HUES6 (cell line): ENCODE data around the gene VPS18.

Experiments
- H3K27ac ChIP-seq: 2 replicates; pipeline ENCODE4 v1.7.0; 2013; ENCODE audit warnings: low read depth, mild to moderate bottlenecking, low read length, inconsistent platforms
- H3K27me3 ChIP-seq: 2 replicates; pipeline ENCODE4 v1.6.1; 2013; ENCODE audit warnings: low read length; ENCODE audit not compliant: control insufficient read depth, insufficient read depth
- H3K36me3 ChIP-seq: 2 replicates; pipeline ENCODE4 v1.6.1; 2013; ENCODE audit warnings: low read length; ENCODE audit not compliant: control insufficient read depth, insufficient read depth
- H3K4me1 ChIP-seq: 2 replicates; pipeline ENCODE4 v1.6.1; 2013; ENCODE audit warnings: low read length; ENCODE audit not compliant: control insufficient read depth, insufficient read depth
- H3K4me3 ChIP-seq: 2 replicates; pipeline ENCODE4 v1.5.1; 2013; ENCODE audit warnings: low read depth, low read length
- H3K9ac ChIP-seq: one replicate; pipeline ENCODE4 v1.6.1; 2013; ENCODE audit warnings: mild to moderate bottlenecking, low read length
- H3K9me3 ChIP-seq: 2 replicates; pipeline ENCODE4 v1.6.1; 2013; ENCODE audit warnings: low read depth, low read length; ENCODE audit not compliant: control insufficient read depth, insufficient read depth

VPS18 gene

DNA sequence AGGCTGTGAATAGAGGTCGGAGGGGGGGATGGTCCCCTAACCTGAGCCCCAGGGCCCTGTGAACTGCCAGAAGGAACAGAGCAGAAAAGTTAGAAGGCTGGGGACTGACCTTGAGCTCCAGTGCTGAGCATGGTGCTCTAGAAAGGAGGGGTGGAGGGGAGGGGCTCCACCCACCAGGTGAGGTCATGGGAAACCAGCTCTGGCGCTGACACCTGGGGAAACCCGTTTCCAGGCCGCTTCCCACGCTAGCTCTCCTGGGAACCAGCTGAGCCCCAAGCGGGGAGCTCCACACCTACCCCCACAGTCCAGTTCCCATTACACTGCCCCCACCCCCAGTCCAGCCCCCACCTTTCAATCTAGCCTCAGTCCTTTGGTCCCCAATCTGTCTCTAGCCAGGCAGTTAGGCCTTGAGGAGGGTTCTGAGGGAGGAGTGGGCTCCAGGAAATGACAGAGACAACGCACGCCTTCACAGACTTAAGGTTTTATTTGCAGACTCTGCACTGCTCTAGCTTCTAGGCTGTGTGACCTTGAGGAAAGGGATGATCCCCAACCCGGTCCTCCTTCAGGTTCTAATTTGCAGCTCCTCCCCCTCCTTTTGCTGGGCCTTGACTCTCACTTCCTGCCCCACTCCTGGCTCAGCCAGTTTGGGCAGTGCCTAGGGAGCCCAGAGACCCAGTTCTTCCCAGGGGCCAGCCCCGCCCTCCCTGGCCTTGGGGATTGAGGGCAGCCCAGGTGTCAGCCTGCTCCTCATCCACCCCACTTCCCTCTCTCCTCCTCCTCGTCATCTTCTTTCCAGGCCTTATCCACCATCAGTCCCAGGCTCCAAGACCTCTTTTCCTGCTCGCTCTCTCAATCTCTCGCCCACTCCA, 22.3 kb upstream of the VPS18 start:
- Histone ChIP-seq H3K27ac (no peak overlapping the region), H3K4me1 (peaks cover 26% of the 10 kb centered on the region), H3K9me3 (no peaks in the 10 kb centered on the region), H3K36me3 (no peaks in the 10 kb centered on the region), H3K9ac (no peak overlapping the region), H3K4me3 (no peak overlapping the region), H3K27me3 (peaks cover 13% of the 10 kb centered on the region)

DNA sequence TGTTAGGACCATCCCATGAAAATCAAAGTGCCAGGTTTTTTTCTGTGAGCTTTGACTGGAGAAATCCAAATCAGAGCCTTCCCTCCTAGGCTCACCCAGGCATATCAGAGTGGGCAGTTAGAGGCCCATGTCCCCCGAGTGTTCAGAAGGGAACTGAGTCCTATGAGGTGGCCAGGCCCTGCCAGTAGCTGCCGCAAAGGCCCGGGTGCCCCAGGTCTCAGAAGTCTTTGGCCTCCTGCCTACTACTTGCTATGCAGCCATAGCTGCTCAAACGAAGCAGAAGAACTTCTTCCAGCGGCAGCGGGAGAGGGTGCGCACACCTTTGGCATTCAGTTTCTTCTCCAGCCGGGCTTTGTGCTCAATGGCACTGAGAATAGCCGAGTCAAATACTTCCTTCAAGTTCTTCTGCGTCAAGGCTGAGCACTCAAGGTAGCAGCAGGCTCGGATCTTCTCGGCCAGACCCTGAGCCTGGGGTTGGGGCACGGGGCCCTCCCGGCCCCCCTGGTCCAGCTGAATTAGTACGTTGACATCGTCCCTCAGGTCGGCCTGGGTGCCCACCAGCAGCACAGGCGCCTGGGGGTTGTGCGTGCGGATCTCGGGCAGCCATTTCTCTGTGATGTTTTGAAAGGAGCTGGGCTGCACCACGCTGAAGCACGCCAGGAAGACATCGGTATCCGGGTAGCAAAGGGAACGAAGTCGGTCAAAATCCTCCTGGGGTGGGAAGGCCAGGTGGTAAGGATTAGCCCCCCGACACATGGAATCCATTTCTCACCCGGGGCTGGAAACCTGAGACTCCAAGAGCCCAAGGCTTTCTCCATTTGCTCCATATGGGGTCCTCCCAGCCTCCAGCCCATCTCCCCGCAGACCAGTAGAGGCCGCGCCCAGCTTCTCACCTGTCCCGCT, 21.2 kb upstream of the VPS18 start:
- Histone ChIP-seq H3K27ac (no peak overlapping the region), H3K4me3 (peak overlapping the region; percentile 92)

DNA sequence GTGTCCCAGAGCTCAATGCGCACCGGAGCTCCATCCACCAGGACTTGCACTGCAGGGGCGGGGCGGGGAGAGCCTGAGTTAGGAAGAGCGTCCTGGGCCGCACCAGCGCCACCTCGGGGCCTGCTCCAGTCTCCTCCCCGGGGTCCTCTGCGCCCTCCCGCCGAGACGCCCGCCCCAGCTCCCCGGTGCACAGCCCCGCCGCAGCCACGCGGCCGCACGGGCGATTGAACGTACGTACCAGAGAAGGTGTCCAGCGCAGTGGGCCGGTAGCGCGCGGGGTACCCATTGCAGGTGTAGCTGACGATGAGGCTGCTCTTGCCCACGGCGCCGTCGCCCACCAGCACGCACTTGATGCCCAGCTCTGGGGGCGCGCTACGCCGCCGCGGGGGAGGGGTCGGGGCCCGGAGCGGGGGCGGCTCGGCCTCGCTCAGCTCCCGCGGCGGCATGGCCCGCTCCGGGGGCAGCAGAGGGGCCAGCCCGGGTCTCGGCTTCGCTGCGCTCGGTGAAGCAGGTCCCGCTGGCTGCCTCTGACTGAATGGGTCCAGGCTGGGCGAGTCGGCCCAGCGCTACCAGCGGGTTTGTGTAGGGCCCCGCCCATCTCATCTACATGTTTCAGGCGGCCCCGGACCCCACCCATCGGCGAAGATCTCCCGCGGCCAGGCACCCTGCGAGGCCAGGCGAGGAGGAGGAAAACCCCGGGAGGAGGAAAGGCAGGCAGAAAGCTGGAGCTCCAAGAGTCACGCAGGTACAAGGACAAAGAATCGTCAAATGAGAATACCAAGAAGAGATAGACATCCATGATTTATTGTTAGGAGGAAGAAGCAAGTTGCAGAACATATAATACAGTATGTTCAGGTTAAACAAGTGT, 20.3 kb upstream of the VPS18 start, which contains the start of gene RHOV:
TSS of gene RHOV (minus strand) at position 541 of the 868 bp plus-strand sequence. CDS start at position 446, 95 bp downstream.
- no peaks in the 10 kb centered on the region for H3K9me3 ChIP-seq
- peak within 1 kb of the TSS; percentile 92 for H3K4me3 ChIP-seq
- H3K27ac ChIP-seq = 0 out of 2 replicates have a peak within 1 kb of the TSS, but pooled peaks have one; percentile 26
- no peaks in the 10 kb centered on the region for H3K36me3 ChIP-seq
- H3K27me3 ChIP-seq = peaks cover 13% of the 10 kb centered on the region
- peak within 1 kb of the TSS; percentile 42 for H3K9ac ChIP-seq
- H3K4me1 ChIP-seq = peaks cover 32% of the 10 kb centered on the region

More for the DNA sequence above, 21.2 kb upstream of the VPS18 start:
- H3K27me3 ChIP-seq = peaks cover 13% of the 10 kb centered on the region
- H3K9me3 ChIP-seq = no peaks in the 10 kb centered on the region
- H3K4me1 ChIP-seq = peaks cover 26% of the 10 kb centered on the region
- H3K36me3 ChIP-seq = no peaks in the 10 kb centered on the region
- no peak overlapping the region for H3K9ac ChIP-seq

DNA sequence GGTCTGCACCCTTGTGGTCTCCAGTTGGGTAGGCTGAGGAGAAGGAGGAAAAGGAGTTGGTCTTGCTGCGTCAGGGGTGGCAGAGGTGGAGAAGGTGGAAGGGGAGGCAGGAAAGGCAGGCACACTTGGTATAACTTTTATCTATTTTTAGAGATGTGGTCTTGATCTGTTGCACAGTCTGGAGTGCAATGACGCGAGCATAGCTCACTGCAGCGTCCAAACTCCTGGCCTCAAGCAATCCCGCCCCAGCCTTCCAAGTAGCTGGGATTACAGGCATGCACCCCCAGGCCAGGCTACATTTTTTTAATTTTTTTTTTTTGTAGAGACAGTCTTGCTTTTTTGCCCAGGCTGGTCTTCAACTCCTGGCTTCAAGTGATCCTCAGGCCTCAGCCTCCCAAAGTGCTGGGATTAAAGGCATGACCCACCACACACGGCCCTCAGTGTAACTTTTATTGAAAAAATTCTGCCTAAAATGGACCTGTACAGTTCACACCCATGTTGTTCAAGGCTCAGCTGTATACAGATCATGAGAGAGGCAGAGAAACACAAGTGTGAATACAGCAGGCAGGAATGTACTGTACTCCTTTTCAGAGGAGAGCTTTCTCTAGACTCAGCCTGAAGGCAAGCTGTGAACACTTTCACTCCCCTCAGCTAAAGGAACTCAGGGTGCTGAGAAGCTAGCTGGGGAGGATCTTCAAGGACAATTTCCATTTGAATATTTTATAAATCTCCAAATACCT, 18.1 kb upstream of the VPS18 start:
- Histone ChIP-seq H3K4me1 (peaks cover 33% of the 10 kb centered on the region), H3K36me3 (no peaks in the 10 kb centered on the region)

DNA sequence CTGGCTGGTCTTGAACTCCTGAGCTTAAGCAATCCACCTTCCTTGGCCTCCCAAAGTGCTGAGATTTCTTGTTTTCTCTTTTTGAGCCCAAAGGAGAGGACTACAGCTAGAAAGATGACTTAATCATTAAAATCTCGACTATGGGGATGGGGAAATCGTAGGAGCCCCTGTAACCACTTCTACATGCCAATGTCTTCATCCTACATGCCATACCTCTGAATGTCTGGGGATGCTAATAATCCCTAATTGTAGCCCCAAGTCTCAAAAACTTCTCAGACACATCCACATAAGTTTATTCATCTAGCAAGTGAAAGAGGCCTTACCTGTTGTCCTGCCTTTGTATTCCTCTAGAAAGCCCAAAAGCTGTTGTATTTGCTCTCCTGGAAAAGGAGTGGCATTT, 16.6 kb upstream of the VPS18 start:
- H3K36me3 ChIP-seq = no peaks in the 10 kb centered on the region
- H3K4me3 ChIP-seq = no peak overlapping the region
- H3K27me3 ChIP-seq = peaks cover 13% of the 10 kb centered on the region
- H3K27ac ChIP-seq = no peak overlapping the region
- no peak overlapping the region for H3K9ac ChIP-seq
- H3K9me3 ChIP-seq = no peaks in the 10 kb centered on the region; the same call in 1 of the 2 replicates
- peaks cover 18% of the 10 kb centered on the region for H3K4me1 ChIP-seq

More for the DNA sequence above, 18.1 kb upstream of the VPS18 start:
- peaks cover 13% of the 10 kb centered on the region for H3K27me3 ChIP-seq
- H3K9me3 ChIP-seq = no peaks in the 10 kb centered on the region
- H3K4me3 ChIP-seq = no peak overlapping the region
- H3K9ac ChIP-seq = no peak overlapping the region
- no peak overlapping the region for H3K27ac ChIP-seq

DNA sequence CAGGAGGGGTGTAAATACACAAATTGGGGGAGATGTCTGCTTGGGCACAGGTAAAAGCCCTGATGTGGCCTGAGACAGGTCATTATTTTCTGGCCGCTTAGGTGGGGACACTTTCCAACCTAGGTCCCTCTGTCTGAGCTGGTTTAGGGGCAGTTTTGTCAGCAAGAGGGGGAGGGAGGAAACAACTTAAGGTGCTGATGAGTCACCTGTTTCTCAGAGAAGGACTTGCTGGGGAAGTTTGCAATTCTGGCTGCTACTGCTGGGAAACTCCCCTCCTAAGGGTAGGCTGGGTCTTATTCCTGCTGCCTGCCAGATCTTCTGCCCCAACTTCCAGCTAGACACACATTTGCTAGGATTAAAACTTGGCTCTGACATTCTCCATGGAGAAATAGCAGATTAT, 15.5 kb upstream of the VPS18 start:
- no peaks in the 10 kb centered on the region for H3K36me3 ChIP-seq
- no peak overlapping the region for H3K27ac ChIP-seq
- H3K4me1 ChIP-seq = peaks cover 9% of the 10 kb centered on the region
- no peak overlapping the region for H3K9ac ChIP-seq
- H3K9me3 ChIP-seq = peaks cover 4% of the 10 kb centered on the region; the same call in 1 of the 2 replicates
- no peak overlapping the region for H3K4me3 ChIP-seq
- H3K27me3 ChIP-seq = peaks cover 7% of the 10 kb centered on the region

DNA sequence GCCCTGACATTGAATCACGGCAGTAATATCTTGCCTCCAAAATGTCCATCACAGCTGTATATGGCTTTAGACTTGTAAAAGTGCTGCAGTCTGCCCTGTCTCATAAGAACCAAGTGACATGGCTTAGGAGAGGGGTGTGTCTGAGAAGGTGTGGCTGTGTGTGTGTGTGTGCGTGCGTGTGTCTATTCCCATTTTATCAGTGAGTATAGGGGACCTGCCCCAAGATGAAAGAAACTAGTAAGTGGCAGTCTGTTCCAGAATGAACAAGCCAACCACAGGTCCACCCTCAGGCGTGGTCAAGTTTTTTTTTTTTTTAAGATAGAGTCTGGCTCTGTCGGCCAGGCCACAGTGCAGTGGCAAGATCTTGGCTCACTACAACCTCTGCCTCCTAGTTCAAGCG, 14.6 kb upstream of the VPS18 start:
- H3K9me3 ChIP-seq = peaks cover 4% of the 10 kb centered on the region; the same call in 1 of the 2 replicates
- no peak overlapping the region for H3K9ac ChIP-seq
- H3K36me3 ChIP-seq = no peaks in the 10 kb centered on the region
- H3K27me3 ChIP-seq = peaks cover 1% of the 10 kb centered on the region
- H3K27ac ChIP-seq = no peak overlapping the region
- H3K4me3 ChIP-seq = no peak overlapping the region
- peaks cover 6% of the 10 kb centered on the region for H3K4me1 ChIP-seq

DNA sequence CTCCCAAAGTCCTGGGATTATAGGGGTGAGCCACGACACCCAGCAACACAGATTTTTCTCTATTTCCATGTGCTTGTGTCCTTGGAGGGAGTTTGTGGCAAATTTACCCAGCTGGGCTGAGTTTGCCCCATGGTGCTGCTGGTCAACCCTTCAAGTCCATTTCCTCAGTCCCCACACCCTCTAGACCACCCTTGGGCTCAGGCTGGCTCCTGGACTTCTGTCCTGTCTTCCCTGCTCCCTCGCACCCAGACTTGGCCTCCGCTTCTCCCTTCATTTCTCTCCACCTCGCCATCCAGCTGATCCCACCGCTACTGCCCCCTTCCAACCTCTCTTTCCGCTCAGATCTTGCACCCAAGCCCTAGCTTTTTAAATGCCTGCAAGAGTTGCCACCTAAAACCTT, 12.9 kb upstream of the VPS18 start:
- Histone ChIP-seq H3K4me3 (no peak overlapping the region), H3K9me3 (peaks cover 4% of the 10 kb centered on the region; the same call in 1 of the 2 replicates), H3K9ac (no peak overlapping the region), H3K27ac (no peak overlapping the region), H3K4me1 (peaks cover 6% of the 10 kb centered on the region), H3K36me3 (no peaks in the 10 kb centered on the region), H3K27me3 (no peaks in the 10 kb centered on the region)

DNA sequence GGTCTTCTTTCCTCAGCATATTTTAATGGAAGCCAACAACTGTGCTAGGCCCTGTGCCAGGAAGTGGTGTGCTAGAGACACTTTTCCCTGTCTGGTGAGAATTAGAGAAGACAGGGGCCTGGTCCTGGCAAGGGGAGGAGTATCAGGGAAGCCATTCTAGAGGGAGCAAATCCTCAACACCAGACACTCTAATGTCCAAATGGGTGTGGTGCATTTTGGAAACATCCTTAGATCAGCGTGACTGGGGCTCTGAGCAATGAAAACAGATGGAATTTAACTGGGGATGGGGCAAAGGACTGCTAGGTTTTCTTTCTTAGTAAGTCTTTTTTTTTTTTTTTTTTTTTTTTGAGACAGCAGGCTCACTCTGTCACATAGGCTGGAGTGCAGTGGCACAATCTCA, 7.7 kb upstream of the VPS18 start:
- no peak overlapping the region for H3K9ac ChIP-seq
- no peaks in the 10 kb centered on the region for H3K4me1 ChIP-seq
- no peak overlapping the region for H3K27ac ChIP-seq
- no peak overlapping the region for H3K4me3 ChIP-seq
- H3K27me3 ChIP-seq = no peaks in the 10 kb centered on the region
- no peaks in the 10 kb centered on the region for H3K36me3 ChIP-seq
- H3K9me3 ChIP-seq = peaks cover 4% of the 10 kb centered on the region; the same call in 1 of the 2 replicates

DNA sequence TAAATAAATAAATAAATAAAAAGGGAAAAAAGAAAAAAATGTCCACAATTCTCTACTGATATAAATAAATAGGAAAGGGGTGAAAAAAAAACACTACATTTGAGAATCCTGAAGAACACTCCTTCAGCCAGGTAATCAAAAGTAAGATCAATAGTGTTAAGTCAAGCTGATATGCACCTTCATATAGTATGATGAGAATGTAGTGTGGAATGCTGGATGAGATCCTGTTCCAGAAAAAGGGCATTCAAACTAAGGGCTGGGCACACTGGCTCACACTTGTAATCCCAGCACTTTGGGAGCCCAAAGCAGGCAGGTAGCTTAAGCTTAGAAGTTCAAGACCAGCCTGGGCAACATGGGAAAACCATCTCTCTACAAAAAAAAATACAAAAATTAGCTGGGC, 5.1 kb upstream of the VPS18 start:
- H3K27ac ChIP-seq = no peak overlapping the region
- H3K36me3 ChIP-seq = no peaks in the 10 kb centered on the region
- H3K27me3 ChIP-seq = peaks cover 16% of the 10 kb centered on the region

More for the DNA sequence above, 5.1 kb upstream of the VPS18 start:
- Histone ChIP-seq H3K4me3 (no peak overlapping the region), H3K4me1 (no peaks in the 10 kb centered on the region), H3K9me3 (no peaks in the 10 kb centered on the region), H3K9ac (no peak overlapping the region)
